HG03565 (cell line): Measurements from ENCODE around the gene ADGRE1.

Experiments
- ATAC-seq: cut with Tn5 transposase; IDR thresholded peaks from one replicate; pipeline ENCODE4 v1.9.1; 2021; ENCODE audit warnings: mild to moderate bottlenecking, moderate library complexity; ENCODE audit not compliant: unreplicated experiment

The ADGRE1 gene

DNA sequence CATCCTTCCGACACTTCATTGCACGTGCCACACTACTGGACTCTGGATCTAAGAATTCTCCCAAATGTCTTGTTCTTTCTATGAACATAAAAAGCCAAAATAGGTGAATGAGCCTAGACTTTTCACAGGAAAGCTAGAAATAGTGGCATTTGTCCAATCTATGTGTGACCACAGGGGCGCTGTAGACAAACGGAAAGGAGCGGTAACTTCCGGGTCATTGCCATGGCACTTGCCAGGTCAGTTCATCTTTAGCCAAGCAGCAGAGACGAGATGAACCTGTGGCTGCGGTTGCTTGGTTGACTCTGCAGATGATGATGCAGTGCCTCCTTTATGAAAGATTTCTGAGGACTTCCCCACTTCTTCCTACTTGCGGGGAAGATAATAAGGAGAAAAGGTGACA is 65.6 kb downstream of the ADGRE1 start:
- no peak for ATAC-seq

DNA sequence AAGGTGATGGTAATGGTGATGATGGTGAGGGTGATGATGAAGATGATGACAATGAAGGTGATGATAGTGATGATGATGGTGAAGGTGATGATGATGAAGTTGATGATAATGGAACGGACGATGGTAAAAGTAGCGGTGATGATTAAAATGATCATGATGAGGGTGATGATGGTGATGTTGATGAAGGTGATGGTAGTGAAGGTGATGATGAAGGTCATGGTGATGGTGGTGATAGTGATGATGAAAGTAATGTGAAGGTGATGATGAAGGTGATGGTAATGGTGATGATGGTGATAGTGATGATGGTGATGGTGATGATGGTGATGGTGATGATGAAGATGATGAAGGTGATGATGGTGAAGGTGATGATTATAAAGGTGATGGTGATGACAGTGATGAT is 67.7 kb downstream of the ADGRE1 start:
- no peak for ATAC-seq

DNA sequence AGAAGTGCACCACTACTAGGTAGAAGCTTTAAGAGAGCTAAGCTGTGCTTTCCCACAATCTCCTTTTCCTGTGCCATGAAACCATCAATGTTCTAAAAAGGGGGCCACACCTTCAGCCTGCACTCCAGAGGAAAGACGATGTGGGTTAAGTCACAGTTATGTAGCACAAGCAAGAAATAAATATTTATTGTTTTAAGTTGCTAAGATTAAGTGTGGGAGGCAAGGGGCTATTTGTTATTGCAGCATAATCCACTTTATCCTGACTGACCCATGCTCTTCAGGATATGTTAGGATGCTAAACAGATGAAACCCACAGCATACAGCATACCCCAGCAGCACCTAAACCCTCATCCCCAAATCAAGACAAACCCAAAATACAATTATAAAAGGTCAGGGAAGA is 69.2 kb downstream of the ADGRE1 start:
- no peak for ATAC-seq

DNA sequence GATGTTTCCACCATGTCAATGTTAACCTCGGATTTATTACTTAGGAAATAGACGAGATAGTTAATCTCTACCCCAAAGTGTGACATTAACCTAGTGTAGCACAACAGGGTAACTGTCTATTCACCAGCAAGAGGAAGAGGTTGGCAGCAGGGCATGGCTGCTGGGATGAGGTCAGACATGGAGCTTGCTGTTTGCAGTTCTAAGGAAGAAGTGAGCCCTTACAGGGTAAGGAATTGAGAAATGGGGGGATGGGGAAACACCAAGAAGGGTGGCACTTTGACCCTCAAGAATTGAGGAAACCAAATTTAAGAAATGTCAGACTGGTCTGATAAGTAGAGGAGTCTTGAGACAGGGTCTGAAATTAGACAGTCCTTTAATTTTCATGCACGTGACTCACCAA is 71.4 kb downstream of the ADGRE1 start:
- ATAC-seq: no peak

DNA sequence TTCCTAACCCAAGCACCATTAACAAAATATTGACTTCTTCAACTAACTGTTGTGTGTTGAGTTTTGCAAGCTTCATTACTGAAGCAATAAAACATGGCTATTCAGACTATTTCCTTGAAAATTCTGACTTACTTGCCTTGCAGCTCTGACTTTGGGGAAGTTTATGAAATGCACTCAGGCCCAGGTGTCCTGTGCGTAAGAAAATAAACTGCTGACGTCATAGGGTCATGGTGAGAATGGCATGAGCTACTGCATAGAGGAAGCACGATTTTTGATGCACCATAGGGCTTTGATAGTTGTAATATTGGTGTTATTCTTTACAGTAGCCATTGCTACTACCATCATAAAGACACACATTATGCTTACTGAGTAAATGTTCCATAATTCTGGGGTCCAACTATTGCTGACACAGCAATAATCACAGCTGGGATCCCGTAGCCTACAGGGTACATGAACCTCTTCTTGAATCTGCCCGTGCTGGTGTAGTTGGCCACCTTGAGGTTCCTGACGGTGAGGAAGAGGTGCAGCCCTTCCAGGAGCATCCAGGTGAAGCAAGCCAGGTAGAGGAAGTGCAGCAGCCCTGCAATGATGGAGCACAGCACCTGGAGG is 76.0 kb downstream of the ADGRE1 start:
- no peak for ATAC-seq

DNA sequence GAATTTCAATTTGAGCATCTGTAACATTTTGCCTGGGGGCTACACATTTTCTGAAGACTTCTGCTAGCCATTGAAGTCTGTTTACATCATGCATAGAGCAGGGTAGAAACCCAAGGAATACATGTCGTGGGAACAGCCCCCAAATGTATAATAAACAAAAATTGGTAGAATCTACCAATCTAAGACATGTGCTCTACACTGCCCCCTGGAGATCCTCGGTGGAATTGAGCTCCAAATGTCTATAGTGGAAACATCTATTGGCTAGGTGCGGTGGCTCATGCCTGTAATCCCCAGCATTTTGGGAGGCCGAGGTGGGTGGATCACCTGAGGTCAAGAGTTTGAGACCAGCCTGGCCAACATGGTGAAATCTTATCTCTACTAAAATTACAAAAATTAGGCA is 76.6 kb downstream of the ADGRE1 start:
- no peak for ATAC-seq

DNA sequence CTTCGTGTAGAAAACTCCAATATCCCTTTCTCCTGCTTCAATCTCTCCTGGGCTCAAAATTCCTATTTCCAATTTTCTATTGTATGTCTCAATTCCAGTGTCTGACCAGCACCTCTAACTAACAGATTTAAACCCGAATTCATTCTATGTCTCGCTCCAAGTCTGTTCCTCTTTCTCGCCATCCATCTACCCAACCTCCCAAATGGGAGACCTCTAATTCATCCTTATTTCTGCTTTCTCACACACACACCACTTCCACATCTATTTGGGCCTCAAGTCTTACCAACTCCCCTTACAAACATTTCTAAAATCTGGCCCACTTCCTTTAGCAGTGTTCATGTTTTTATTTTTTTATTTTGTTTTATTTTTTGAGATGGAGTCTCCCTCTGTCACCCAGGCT is 80.6 kb downstream of the ADGRE1 start:
- no peak for ATAC-seq

DNA sequence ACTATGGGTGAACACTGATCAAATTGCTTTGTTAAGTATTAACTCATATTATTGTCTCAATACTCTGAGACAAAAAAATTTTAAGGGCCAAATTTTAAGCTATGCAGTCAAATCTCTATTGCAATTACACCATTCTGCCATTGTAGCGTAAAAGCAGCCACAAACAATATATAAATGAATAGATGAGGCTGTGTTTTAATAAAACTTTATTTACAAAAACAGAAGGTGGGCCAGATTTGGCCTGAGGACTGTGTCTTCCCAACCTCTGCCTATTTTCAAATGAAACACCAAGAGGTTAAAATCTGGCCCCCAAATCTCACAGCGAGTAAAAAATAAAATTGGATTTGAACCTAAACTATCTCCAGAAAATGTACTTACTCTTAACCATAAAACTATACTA is 82.1 kb downstream of the ADGRE1 start:
- ATAC-seq: no peak

DNA sequence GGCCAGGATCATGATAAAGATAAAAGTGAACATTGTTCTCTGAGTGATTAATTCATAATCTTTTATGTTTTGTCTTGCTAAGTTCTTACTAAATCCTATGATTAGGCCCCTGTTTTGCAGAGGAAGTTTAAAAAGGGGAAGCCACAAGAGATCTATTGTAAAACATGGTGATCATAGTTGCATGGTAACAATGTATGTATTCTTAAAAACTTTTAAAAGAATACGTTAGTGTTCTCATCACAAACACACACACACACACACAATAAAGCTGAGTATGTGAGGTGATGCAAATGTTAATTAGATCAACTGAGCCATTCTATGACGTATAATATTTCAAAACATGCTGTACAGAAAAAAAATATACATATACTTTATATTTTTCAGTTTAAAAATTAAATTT is 82.6 kb downstream of the ADGRE1 start:
- ATAC-seq: no peak

DNA sequence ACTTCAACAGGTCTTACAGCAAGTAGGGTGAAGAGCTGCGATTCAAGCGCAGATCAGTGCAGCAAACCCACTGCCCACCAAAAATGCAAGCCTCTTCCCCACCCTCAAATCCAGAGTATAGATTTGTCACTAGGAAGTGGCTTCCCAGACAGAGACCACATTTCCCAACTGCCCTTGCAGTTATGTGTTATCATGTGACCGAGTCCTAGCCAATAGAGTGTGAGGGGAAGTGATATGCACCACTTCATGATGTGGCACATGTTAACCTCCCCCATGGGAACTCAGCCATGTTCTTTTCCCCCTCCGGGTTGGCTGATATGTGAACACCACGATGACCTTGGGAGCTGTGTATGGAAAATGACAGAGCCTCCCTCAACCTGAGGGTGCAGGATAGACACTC is 83.1 kb downstream of the ADGRE1 start:
- no peak for ATAC-seq

DNA sequence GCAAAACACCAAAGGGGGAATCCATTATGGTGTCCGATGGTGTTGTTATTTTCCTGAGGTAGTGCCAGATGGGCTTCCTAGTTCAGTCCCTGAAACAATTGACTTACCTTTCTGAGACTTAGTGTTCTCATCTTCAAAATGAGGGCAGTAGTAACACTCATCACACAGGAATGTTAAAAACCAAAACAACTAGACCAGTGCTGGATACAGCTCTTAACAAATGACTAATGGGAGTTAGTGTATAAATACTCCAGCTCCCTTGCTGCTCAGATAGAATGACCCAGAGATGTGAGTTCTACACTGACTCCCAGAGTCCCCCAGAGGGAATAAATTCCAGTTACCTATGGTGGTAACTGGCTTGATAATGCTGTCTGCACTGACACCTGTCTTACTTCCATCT is 84.0 kb downstream of the ADGRE1 start:
- ATAC-seq: no peak

DNA sequence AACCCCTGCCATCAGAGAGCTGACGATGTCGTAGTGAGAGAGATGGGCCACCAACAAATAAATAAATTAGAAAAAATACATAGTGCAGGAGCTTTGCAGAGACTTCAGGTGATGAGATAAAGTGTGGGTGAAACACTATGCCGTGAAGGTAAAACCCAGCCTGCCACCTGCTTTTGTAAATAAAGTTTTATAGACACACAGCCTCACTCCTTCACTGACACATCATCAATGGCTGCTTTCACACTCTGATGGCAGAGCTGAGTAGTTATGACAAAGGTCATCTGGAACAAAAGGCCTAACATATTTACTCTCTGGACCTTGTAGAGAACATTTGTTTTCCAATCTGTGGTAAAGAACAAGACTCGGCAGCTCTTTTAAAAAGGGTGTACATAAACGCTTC is 88.8 kb downstream of the ADGRE1 start:
- no peak for ATAC-seq

DNA sequence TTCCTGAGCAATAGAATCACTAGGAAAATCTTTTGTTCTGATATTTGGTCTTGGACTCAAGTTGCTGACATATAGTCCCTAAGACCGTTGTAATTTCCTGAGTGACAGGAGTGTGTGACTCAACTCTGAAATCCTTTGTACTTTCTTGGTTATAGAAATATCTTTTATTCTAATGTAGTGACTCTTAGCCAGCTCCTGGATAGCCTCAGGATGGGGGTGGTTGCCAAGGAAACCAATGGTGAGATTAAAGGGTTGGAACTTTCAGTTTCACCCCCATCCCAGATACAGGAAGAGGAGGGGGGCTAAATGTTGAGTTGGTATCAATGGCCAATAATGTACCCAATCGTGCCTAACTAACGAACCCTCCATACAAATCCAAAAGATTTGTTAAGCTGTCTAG is 92.0 kb downstream of the ADGRE1 start:
- no peak for ATAC-seq

DNA sequence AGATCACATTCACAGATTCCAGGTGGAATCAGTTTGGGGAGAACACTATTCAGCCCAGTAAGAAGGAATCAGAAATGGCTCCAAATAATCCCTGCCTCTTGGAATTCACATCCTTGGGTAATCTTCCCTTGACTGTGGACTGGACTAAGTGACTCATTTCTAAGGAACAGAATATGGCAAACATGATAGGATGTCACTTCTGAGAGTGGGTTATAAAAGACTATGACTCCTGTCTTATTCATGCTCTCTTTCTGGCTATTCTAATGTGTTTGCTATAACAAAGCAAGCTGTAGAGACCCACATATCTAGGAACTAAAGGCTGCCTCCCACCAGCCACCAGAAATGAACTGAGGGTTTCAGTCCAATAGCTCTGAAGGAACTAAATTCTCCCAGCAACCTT is 96.1 kb downstream of the ADGRE1 start:
- ATAC-seq: no peak

DNA sequence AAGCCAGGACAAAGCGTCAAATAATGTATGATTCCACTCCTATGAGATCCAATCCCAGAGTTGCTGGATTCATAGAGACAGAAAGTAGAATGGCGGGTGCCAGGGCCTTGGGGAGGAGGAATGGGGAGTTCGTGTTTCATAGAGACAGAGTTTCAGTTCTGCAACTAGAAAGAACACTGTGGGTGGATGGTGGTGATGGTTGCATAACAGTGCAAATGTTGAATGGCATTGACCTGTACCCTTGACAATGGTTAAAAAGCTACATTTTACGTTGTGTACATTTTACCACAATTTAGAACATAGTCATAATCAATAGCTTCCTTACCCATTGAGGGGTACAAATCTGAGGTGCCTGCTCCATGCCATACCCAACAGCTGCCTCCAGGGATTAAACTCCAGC is 100.5 kb downstream of the ADGRE1 start:
- no peak for ATAC-seq

DNA sequence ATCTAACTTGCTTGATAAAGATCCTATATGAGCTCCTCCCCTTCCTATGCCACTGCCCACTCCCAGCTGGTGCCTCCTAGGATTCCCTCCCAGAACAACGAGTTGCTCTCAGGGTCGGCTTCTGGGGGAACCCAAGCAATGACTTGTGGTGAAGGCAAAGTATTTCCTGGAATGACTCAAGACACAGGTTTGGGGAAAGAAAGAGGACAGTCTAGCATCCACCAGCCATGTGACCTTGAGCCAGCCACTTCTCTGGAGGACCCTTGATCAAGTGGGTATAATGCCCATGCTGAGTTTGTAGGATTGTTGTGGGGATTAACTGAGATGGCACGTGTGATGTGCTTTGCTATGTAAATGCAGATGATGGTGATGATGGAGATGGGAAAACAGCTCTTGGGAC is 100.9 kb downstream of the ADGRE1 start:
- ATAC-seq: no peak
